ENCODE measurements around the gene PAN2.
"Not testable (repeated sequence)": the region's sequence is repeated elsewhere in the genome, so short reads cannot be mapped to it uniquely, and the experiment has no call there.

The PAN2 gene

GRCh38 chr12:56347255-56347654 lies 13.5 kb upstream of the PAN2 start:
- DNase-seq (ENCODE audit: low read depth in 2 of 2, low spot score in 1 of 2): not testable (repeated sequence)

GRCh38 chr12:56346675-56347074 lies 12.9 kb upstream of the PAN2 start:
- DNase-seq (ENCODE audit: low read depth in 2 of 2, low spot score in 1 of 2): no peak

GRCh38 chr12:56342290-56342689 lies 8.5 kb upstream of the PAN2 start:
- not testable (repeated sequence) for DNase-seq (ENCODE audit: low read depth in 2 of 2, low spot score in 1 of 2)

GRCh38 chr12:56341616-56342015 lies 7.8 kb upstream of the PAN2 start:
- DNase-seq (ENCODE audit: low read depth in 2 of 2, low spot score in 1 of 2): no peak

- no peak for DNase-seq (ENCODE audit: low read depth in 2 of 2, low spot score in 1 of 2)
These were observed 5.3 kb upstream of the PAN2 start for GRCh38 chr12:56339158-56339422.

GRCh38 chr12:56338308-56339157 lies 4.7 kb upstream of the PAN2 start, which contains the start of gene IL23A:
TSS of gene IL23A (plus strand) at chr12:56338884. CDS start at chr12:56339045, 161 bp downstream.
- DNase-seq (ENCODE audit: low read depth in 2 of 2, low spot score in 1 of 2): peak; percentile 68 to 77

GRCh38 chr12:56337753-56338251 lies 4.0 kb upstream of the PAN2 start:
- no peak for DNase-seq (ENCODE audit: low read depth in 2 of 2, low spot score in 1 of 2)

- DNase-seq (ENCODE audit: low read depth in 2 of 2, low spot score in 1 of 2): no peak
These were observed 2.8 kb upstream of the PAN2 start for GRCh38 chr12:56336361-56337167.

- DNase-seq (ENCODE audit: low read depth in 2 of 2, low spot score in 1 of 2): not testable (repeated sequence)
These were observed 1.7 kb upstream of the PAN2 start for GRCh38 chr12:56335527-56335926.

- no peak for DNase-seq (ENCODE audit: low read depth in 2 of 2, low spot score in 1 of 2)
These were observed 642 bp upstream of the PAN2 start for GRCh38 chr12:56334490-56334793.

- no peak for DNase-seq (ENCODE audit: low read depth in 2 of 2, low spot score in 1 of 2)
These were observed 562 bp downstream of the PAN2 start for GRCh38 chr12:56333197-56333678.

GRCh38 chr12:56332512-56333196 lies 1.1 kb downstream of the PAN2 start:
- no peak for DNase-seq (ENCODE audit: low read depth in 2 of 2, low spot score in 1 of 2)

GRCh38 chr12:56330936-56331490 lies 2.8 kb downstream of the PAN2 start:
- no peak for DNase-seq (ENCODE audit: low read depth in 2 of 2, low spot score in 1 of 2)

- no peak for DNase-seq (ENCODE audit: low read depth in 2 of 2, low spot score in 1 of 2)
These were observed 7.3 kb downstream of the PAN2 start for GRCh38 chr12:56326533-56326932.

GRCh38 chr12:56326126-56326525 lies 7.7 kb downstream of the PAN2 start:
- no peak for DNase-seq (ENCODE audit: low read depth in 2 of 2, low spot score in 1 of 2)

- DNase-seq (ENCODE audit: low read depth in 2 of 2, low spot score in 1 of 2): no peak
These were observed 9.6 kb downstream of the PAN2 start for GRCh38 chr12:56324206-56324605.

- not testable (repeated sequence) for DNase-seq (ENCODE audit: low read depth in 2 of 2, low spot score in 1 of 2)
These were observed 12.2 kb downstream of the PAN2 start for GRCh38 chr12:56321610-56322009.

GRCh38 chr12:56321027-56321426 lies 12.8 kb downstream of the PAN2 start:
- DNase-seq (ENCODE audit: low read depth in 2 of 2, low spot score in 1 of 2): no peak

GRCh38 chr12:56317675-56318074 lies 16.1 kb downstream of the PAN2 start:
- DNase-seq (ENCODE audit: low read depth in 2 of 2, low spot score in 1 of 2): no peak

- peak; percentile 81 to 89 for DNase-seq (ENCODE audit: low read depth in 2 of 2, low spot score in 1 of 2)
These were observed 18.0 kb downstream of the PAN2 start, which contains the start of gene CNPY2 for GRCh38 chr12:56315622-56316473. TSS of gene CNPY2 (minus strand) at chr12:56315988. CDS start at chr12:56315217, 771 bp downstream.
